GM18858 (cell line): Measurements from ENCODE around the gene SNX32.

Experiments
- ATAC-seq: cut with Tn5 transposase; IDR thresholded peaks from one replicate; pipeline ENCODE4 v1.9.1; 2021; ENCODE audit not compliant: unreplicated experiment

The SNX32 gene

GRCh38 chr11:65897020-65897471 lies 63.3 kb downstream of the SNX32 start:
- ATAC-seq: no peak

- ATAC-seq: no peak
Measured at GRCh38 chr11:65898656-65899355, 65.0 kb downstream of the SNX32 start.

GRCh38 chr11:65899356-65900124 lies 65.8 kb downstream of the SNX32 start:
- ATAC-seq: no peak

- ATAC-seq: peak; percentile 52
Measured at GRCh38 chr11:65900125-65900898, 66.5 kb downstream of the SNX32 start, which contains the start of gene FOSL1. Gene FOSL1, minus strand, starts transcription at chr11:65900388. Its CDS starts 49 bp downstream, at chr11:65900339.

- ATAC-seq: no peak
Measured at GRCh38 chr11:65900899-65901180, 67.1 kb downstream of the SNX32 start.

GRCh38 chr11:65903068-65903481 lies 69.3 kb downstream of the SNX32 start:
- no peak for ATAC-seq
